Ovary (tissue), 3 donors: ENCODE results near the gene ANKAR.

Experiments
- POLR2A ChIP-seq: fragments of 450-650 bp; IDR thresholded peaks from one replicate; pipeline ENCODE4 v1.6.1; 2017; ENCODE audit warnings: antibody characterized with exemption, mild to moderate bottlenecking, moderate library complexity
- TF ChIP-seq, protein P1 (sequence below), 3 donors: fragments of 450-650 bp in 2 of 3; fragments of 200-600 bp in 1 of 3; IDR thresholded peaks; one replicate each; pipeline versions ENCODE4 v1.5.1 to v1.8.0; 2016 to 2022; ENCODE audit warnings: antibody characterized with exemption in 3 of 3, mild to moderate bottlenecking in 1 of 3
- donor health status: DM: no; HTN: no; CAD: no.

DNA sequence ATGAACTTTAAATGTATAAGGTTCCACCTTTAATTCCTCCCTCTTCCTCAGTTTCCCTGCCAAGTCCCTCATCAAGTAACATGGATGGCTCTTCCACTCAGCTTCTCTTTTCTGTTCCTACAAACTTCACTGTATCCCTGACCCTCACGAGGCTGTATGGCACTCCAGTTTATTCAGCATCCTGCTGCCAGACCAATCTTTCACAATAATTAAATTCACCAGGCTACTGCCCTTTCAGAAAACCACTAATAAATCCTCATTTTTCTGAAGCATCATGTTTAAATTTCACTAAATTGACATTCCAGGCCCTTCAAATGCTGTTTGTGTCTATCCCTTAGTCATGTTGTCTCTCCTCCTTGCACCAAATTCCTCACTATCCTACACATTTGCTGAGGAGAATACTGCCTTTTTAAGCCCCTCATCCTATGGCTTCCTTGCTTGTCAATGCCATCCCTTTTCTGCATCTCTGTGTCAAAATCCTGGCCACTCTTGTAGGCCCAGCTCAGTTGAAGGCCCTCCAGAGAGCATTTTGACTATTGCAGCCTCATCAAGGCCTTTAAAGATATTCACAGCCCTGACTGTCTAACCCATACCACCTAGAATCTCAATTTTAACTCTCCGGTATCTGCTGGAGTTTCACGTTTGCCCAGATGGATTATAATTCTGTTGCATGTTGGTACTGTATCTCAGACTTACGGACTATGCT lies 36.0 kb upstream of the ANKAR start:
- TF ChIP-seq, protein P1, sequence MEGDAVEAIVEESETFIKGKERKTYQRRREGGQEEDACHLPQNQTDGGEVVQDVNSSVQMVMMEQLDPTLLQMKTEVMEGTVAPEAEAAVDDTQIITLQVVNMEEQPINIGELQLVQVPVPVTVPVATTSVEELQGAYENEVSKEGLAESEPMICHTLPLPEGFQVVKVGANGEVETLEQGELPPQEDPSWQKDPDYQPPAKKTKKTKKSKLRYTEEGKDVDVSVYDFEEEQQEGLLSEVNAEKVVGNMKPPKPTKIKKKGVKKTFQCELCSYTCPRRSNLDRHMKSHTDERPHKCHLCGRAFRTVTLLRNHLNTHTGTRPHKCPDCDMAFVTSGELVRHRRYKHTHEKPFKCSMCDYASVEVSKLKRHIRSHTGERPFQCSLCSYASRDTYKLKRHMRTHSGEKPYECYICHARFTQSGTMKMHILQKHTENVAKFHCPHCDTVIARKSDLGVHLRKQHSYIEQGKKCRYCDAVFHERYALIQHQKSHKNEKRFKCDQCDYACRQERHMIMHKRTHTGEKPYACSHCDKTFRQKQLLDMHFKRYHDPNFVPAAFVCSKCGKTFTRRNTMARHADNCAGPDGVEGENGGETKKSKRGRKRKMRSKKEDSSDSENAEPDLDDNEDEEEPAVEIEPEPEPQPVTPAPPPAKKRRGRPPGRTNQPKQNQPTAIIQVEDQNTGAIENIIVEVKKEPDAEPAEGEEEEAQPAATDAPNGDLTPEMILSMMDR (IDR thresholded peaks at IDR 0.05): no peak
- no peak for TF ChIP-seq POLR2A
